Lung (tissue), 12 donors: ENCODE results near the gene EMSY. TPM values are rescaled to one million over a fixed set of nuclear protein-coding genes. Genes with fewer than 3 reads are reported as not detected.

Experiments used
- ATAC-seq: fragments of 200-7000 bp; cut with Tn5 transposase; one replicate; pipeline ENCODE4 v1.9.1; 2020; ENCODE audit warnings: moderate number of reproducible peaks; ENCODE audit not compliant: insufficient read depth, low FRiP score
- DNase-seq, 3 donors: peaks; one replicate each; pipeline ENCODE4 v3.0.0-alpha.2; 2013 to 2017
- H3K27ac ChIP-seq, 2 donors: one replicate each; pipeline ENCODE4 v1.5.1; 2013; ENCODE audit warnings: mild to moderate bottlenecking in 2 of 2, moderate library complexity in 2 of 2, control low read depth in 1 of 2, inconsistent platforms in 1 of 2, low read depth in 1 of 2, low read length in 1 of 2
- H3K27me3 ChIP-seq, 3 donors: one replicate each; pipeline ENCODE4 v1.5.1; 2013; ENCODE audit warnings: low read length in 2 of 3; ENCODE audit not compliant: control insufficient read depth in 3 of 3, insufficient read depth in 3 of 3
- H3K36me3 ChIP-seq, 4 donors: one replicate each; pipeline ENCODE4 v1.5.1; 2013; ENCODE audit warnings: low read length in 4 of 4, mild to moderate bottlenecking in 1 of 4, moderate library complexity in 1 of 4; ENCODE audit not compliant: control insufficient read depth in 4 of 4, insufficient read depth in 4 of 4
- H3K4me1 ChIP-seq, 5 donors: one replicate each; pipeline ENCODE4 v1.5.1; 2013; ENCODE audit warnings: low read length in 5 of 5, mild to moderate bottlenecking in 2 of 5, moderate library complexity in 1 of 5; ENCODE audit not compliant: control insufficient read depth in 5 of 5, insufficient read depth in 5 of 5
- H3K4me3 ChIP-seq: one replicate; pipeline ENCODE4 v1.5.1; 2013; ENCODE audit warnings: mild to moderate bottlenecking, control low read depth, moderate library complexity
- H3K9ac ChIP-seq, 2 donors: one replicate each; pipeline ENCODE4 v1.5.1; 2013; ENCODE audit warnings: low read length in 2 of 2, control low read depth in 1 of 2; ENCODE audit not compliant: insufficient read depth in 1 of 2
- H3K9me3 ChIP-seq, 4 donors: one replicate each; pipeline ENCODE4 v1.5.1; 2013; ENCODE audit warnings: low read length in 3 of 4, mild to moderate bottlenecking in 1 of 4, moderate library complexity in 1 of 4; ENCODE audit not compliant: control insufficient read depth in 4 of 4, insufficient read depth in 3 of 4
- CTCF ChIP-seq: IDR thresholded peaks from 2 replicates; pipeline ENCODE4 v1.5.1; 2012; ENCODE audit warnings: mild to moderate bottlenecking; ENCODE audit errors: control extremely low read depth, extremely low read depth
- WGBS, 2 donors: extraction: QIAGEN DNeasy Blood & Tissue Kit; methylation state at CpG; one replicate each; pipeline ENCODE4 v1.1.7; 2013; 5-methylcytosine and 5-hydroxymethylcytosine counted together
- polyA plus RNA-seq, 2 donors: library from polyadenylated mRNA; stranded (reverse); fragments of 200-250 nt; gene quantifications; one replicate each; pipeline ENCODE4 v1.2.1, GENCODE V29; 2013
- total RNA-seq, 2 donors: library from RNA; depleted of rRNA in 1 of 2; stranded (reverse); fragments of >200 nt in 1 of 2; gene quantifications; one replicate each; pipeline ENCODE4 v1.2.1, GENCODE V29; 2014 to 2021
- donor health status: control.
- donor health status: control.
- donor health status: Bipolar disorder and iron deficiency.
- donor health status: healthy.
- donor health status: DM: yes; HTN: yes; CAD: no.

The EMSY gene
- total and polyA plus RNA-seq, 4 donors = 5.0 to 59.3 (median 15.5) TPM

- Histone ChIP-seq H3K36me3 (no peaks in the 10 kb centered on the region), H3K4me1 (peaks cover 0 to 13% (median 0%) of the 10 kb centered on the region in 5 donors), H3K9me3 (no peaks in the 10 kb centered on the region), H3K27ac (no peak overlapping the region), H3K27me3 (no peaks in the 10 kb centered on the region), H3K9ac (no peak overlapping the region), H3K4me3 (no peak overlapping the region)
- 50 to 59% methylated on average over 7 of the region's 7 CpGs for WGBS, 2 donors
- no peak for DNase-seq
- no peak for ATAC-seq
- TF ChIP-seq CTCF = no peak
Measured at GRCh38 chr11:76408171-76408965, 36.5 kb upstream of the EMSY start.

- DNase-seq (peak in 1 of 3 donors; percentile 40), ATAC-seq (no peak)
- 79 to 83% methylated on average over 10 of the region's 10 CpGs for WGBS, 2 donors
- no peaks in the 10 kb centered on the region for H3K27me3 ChIP-seq
- H3K9ac ChIP-seq = no peak overlapping the region
- peaks cover 0 to 13% (median 0%) of the 10 kb centered on the region in 5 donors for H3K4me1 ChIP-seq
- TF ChIP-seq CTCF = no peak
- H3K9me3 ChIP-seq = no peaks in the 10 kb centered on the region
- H3K27ac ChIP-seq = no peak overlapping the region
- no peaks in the 10 kb centered on the region for H3K36me3 ChIP-seq
- H3K4me3 ChIP-seq = no peak overlapping the region
Measured at GRCh38 chr11:76410851-76411357, 33.9 kb upstream of the EMSY start.

GRCh38 chr11:76415073-76415472 lies 29.7 kb upstream of the EMSY start:
- no peak overlapping the region for H3K27ac ChIP-seq
- no peak overlapping the region for H3K9ac ChIP-seq
- no peak for TF ChIP-seq CTCF
- H3K4me1 ChIP-seq = peaks cover 0 to 6% (median 0%) of the 10 kb centered on the region in 5 donors
- no peak for ATAC-seq
- no peak for DNase-seq
- H3K27me3 ChIP-seq = no peaks in the 10 kb centered on the region
- no peaks in the 10 kb centered on the region for H3K9me3 ChIP-seq
- no peak overlapping the region for H3K4me3 ChIP-seq
- H3K36me3 ChIP-seq = no peaks in the 10 kb centered on the region
